ENCODE data around the gene SMYD3.
"Not testable (repeated sequence)": the region's sequence is repeated elsewhere in the genome, so short reads cannot be mapped to it uniquely, and the experiment has no call there.

SMYD3 gene

DNA sequence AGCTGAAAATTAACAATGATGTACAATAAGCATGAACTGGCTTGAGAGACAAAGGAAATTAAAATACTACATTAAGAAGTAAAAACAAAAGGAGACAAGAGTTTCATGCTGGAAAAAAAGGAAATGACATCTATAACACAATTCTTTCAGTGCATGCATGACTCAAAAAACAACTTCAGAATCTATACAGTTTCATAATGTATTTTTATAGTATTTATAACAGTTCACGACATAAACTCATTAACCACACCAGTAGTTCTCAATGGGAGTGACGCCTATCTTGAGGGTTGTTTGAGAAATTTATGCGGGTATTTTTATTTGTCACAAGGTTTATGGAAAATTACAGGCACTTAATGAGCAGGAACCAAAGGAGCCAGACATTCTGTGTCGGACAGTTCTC lies 168.5 kb downstream of the SMYD3 start:
- no peak for DNase-seq

DNA sequence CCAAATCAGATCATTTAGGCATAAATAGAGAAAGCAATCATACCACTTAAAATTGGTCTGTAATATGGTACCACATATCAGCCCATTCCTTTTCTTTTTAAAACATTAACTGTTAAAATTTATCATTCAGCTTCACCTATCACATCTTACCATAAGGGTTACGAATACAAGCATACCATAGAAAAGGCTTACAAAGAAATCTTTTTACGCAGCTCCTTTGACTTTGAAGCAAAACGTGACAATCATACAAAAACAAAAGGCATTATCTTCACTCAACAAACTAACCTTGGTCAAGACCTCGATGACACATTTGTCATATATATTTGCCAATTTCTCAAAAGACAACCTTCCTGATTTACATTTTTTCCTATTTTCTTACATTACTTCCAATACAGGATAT lies 169.0 kb downstream of the SMYD3 start:
- DNase-seq = no peak

DNA sequence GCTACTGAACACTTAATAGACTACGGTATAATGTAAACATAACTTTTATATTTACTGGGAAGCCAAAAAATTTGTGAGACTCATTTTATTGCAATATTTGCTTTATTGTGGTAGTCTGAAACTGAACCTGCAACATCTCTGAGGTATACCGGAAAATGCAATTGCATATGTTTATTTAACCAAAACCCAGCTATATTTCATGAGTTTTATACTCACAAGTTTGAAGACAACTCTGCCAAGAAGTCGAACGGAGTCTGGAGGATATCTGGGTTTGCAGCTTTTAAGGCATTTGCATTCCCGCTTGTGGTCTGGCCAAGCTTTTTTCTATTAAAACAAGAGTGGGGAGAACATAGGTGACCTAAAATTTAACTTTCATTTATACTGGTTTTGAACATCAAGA lies 171.9 kb downstream of the SMYD3 start:
- no peak for DNase-seq

DNA sequence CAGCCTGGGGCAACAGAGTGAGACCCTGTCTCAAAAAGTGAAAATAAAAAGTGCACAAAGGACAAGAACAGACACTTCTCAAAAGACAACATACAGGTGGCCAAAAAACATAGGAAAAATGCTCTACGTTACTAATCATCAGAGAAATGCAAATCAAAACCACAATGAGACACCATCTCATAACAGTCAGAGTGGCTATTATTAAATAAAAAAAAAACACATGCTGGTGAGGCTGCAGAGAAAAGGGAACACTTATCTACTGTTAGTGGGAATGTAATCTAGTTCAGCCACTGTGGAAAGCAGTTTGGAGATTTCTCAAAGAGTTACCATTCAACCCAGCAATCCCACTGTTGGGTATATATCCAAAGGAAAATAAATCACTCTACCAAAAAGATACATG lies 173.2 kb downstream of the SMYD3 start:
- no peak for DNase-seq

DNA sequence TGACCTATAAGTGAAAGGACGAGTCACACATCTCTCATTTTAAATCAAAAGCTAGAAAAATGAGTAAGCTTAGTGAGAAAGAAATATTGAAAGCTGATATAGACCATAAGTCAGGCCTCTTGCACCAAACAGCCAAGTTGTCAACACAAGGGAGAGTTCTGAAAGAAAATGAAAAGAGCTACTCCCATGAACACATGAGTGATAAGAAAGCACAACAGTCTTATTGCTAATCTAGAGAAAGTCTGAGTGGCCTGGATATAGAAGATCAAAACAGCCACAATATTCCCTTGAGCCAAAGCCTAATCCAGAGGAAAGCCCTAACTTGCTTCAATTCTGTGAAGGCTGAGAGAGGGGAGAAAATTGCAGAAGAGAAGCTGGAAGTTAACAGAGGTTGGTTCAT lies 175.0 kb downstream of the SMYD3 start:
- no peak for DNase-seq

DNA sequence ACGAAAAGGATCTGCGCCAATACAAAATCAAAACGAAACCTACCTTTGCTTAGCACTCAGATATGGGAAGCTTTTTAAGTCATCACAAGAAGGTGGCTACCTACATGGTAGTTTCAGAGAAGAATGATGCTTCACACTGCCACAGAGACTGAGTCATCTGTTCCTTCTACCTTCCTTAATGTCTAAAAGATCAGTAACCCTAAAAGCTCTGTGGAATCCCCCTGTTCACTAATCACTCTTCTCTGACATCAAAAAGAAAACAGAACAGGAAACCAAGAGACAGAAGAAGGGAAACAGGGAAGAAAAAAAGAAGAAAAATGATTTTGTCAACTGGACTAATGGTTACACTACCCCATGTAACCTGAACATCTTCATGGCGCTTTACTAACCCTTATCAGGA lies 177.2 kb downstream of the SMYD3 start:
- no peak for DNase-seq

DNA sequence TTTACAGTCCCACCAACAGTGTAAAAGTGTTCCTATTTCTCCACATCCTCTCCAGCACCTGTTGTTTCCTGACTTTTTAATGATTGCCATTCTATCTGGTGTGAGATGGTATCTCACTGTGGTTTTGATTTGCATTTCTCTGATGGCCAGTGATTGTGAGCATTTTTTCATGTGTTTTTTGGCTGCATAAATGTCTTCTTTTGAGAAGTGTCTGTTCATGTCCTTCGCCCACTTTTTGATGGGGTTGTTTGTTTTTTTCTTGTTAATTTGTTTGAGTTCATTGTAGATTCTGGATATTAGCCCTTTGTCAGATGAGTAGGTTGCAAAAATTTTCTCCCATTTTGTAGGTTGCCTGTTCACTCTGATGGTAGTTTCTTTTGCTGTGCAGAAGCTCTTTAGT lies 177.8 kb downstream of the SMYD3 start:
- not testable (repeated sequence) for DNase-seq

DNA sequence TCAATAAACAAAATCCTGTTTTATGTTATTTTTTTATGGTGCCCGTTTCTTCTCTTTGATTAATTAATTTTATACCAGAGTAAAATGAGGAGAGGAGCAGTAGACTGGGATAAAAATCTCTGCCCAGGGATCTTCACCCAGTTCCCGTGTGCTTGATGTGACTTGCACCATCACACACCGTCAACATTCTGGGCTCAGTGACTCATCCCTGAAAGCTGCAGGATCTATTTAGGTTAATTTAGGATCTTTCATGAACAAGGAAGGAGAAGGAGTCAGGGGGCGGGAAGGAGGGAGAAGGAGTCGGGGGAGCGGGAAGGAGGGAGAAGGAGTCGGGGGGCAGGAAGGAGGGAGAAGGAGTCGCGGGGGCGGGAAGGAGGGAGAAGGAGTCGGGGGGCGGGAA lies 182.4 kb downstream of the SMYD3 start:
- no peak for DNase-seq

DNA sequence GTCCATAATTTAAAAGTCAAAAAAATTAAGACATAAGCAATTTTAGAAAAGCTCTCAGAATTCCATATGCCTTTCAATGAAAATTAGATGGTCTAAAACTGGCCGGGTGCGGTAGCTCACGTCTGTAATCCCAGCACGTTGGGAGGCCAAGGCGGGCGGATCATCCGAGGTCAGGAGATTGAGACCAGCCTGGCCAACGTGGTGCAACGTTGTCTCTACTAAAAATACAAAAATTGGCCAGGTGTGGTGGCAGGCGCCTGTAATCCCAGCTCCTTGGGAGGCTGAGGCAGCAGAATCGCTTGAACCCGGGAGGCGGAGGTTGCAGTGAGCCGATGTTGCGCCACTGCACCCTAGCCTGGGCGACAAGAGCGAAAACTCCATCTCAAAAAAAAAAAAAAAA lies 183.0 kb downstream of the SMYD3 start:
- not testable (repeated sequence) for DNase-seq

DNA sequence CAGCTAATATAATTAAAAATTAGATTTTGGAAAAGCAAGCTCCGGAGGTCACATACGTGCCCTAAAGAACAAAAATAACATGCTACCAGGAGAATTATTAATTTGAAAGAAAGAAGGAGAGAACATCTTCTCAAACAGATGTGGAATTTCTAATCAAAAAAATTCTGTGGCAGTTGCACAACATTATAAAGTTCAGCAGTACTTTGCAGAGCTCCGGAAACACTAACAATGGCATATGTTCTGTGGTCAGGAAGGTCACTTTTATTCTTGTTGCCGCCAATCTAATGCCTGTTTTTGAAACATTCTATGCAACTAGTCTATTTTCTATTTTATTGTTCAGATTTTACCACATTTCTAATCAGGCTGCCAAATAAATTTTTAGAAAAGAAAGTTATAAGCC lies 186.8 kb downstream of the SMYD3 start:
- DNase-seq = no peak

DNA sequence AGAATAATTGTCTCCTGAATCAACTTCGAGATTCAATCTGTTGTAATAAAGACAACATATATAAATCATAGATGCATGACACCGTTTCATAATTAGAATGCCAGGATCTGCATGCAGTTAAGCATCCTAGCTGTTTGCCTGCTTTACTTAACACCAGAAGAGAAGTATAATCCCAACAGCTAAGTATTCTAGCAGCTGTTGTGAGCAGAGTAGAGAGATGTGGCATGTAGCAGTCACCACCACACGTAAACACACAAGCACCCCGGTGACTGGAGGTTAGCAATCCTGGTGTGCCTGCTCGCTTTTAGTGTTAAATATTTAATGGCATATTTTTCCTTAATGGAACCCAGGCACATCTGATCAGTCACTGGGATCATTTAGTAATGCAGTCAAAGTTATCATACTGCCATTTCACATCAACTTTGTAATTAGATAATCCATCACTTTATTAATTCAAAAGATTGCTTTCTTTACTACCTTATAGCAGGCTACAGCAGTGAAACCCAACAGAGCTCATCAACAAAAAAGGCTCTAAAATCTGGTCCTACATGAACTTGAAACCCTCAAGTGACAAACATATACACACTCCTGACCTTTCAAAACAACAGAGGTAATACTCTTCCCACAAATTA lies 187.9 kb downstream of the SMYD3 start:
- DNase-seq = no peak

DNA sequence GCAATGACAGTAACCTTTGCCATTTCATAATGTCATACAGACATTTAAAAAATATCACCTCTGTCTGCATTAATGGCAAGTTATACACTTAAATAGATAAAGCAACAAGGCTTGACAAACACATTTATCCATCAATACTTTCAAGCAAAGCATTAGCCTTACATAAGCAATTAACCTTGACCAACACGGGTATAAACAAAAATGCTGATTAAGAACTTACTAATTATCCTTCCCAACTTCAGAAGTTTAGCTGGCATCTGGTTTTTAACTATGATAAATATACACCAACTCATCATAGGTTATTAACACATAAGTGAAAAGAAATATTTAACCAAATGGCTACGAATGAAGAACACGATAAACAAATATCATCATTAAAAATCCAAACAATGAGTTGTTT lies 188.5 kb downstream of the SMYD3 start:
- DNase-seq = no peak

DNA sequence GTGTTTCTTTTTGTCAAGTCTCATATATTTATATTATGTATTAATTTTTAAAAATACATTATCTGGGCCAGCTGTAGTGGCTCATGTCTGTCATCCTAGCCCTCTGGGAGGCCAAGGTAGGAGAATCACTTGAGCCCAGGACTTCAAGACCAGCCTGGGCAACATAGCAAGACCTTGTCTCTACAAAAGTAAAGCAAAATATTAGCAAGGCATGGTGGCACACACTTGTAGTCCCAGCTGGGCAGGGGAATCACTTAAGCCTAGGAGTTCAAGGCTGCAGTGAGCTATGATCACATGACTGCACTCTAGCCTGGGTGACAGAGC lies 189.1 kb downstream of the SMYD3 start:
- DNase-seq = no peak

DNA sequence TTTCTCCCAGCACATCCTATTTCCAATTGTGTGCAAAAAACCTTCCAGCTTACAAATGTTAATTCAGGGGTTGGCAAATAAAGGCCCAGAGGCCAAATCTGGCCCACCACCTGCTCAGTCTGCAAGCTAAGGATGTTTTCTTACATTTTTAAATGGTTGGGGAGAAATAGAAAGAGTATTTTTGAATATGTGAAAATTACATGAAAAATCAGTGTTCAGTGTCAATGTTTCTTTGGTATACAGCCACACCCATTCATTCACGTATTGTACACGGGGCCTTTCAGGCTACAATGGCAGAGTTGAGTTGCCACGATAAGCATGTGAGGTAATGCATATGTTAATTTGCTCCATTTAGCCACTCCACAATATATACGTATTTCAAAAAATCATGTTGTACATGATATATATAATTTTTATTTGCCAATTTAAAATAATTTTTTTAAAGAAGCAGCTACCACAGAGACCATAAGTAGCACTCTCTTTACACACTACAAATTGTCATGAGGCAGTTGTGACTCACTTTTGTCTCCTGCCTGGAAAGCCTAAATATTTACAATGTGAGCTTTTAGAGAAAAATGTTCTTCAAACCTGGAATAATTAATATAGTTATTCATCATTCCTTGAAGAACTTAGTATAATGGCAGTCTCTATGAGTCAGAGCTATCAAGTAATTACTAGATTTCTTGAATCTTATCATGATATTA lies 189.6 kb downstream of the SMYD3 start:
- DNase-seq = no peak

DNA sequence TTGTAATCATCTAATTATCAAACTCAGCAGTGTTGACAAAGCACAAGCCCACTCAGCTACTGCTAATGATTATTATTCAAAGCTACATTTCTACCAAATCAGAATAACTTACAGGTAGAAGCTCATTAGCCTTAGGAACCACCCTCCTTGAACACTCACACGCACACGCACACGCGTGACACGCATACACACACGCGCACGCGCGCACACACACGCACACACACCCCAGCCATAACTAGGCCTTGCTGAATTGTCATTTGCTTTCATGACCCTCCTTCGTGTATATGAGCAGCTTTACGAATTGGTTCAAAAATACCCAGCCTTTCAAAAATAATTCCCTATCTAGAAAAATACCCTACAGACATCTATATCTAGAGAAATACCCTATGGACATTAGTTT lies 195.6 kb downstream of the SMYD3 start:
- DNase-seq = no peak

DNA sequence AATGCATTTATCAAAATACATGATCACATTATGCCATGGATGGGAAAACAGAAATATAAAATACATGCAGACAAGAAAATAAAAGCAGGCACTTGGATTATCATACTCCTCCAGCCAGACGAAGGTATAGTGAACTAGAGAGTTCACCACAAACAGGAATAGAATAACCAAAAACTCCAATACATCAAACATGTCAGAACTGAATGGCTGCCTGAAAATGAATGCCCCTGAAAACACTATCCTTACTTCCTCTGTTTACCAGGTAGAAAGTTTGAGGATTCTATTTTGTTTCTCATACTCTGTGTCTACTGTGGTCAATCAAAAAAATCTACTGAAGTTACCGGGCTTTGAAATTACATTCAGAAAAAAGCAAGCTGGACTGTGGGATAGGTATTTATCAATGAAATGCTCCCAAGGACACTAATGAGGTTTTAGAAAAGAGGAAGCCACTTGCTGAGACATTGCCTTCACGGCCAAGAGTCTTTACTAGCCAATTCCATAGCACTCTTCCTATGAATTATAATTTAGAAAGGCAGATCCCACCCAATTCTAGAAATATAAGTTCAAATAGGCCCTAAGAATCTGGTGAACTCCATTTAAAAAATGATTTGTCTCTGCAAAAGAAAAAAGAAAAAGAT lies 197.7 kb downstream of the SMYD3 start:
- DNase-seq = no peak

DNA sequence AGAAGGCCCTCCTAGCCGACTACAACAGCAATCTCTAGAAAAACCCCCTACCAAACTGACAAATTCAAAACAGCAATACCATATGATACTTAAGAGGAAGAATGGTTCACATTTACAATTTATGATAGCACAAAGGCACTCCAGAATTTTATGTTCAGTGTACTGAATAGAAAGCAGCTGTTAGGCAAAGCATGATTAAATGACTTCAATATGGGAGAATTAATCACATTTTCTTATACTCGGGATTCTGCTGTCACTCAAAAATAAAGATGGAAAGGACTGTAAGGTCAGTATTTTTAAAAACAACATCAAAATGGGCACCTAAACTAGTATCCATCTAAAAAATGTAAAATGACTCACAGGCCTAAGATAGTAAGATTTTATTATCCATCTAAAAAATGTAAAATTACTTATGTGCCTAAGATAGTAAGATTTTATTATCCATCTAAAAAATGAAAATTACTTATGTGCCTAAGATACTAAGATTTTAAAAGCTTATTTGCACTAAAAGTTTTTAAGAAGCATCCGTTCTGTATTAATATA lies 198.5 kb downstream of the SMYD3 start:
- no peak for DNase-seq

DNA sequence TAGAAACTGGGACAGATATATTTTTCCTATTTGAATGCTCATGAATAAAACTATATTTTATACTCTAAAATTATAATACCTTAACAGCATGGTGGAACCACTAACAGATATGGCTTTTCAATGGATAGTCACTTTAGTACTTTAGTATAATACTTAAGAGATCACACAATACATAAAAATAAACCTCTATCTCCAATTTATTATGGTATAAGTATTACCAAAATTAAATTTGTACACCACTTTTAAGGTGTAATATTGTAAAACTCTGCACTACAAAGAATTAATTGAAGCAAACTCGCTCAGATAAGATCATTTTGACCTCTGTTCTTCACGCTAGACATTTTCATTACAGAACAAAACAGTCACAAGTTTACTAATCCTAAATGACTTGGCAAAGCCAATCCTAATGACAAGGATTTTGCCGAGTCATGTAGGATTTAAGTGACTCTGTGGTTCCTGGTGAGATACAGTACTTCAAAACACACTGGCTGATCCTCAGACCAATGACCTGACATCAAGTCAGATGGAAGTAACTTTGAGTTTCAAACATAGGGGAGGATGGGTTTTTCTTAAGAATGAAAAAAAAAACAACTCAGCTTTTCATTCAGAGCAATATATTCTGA lies 200.6 kb downstream of the SMYD3 start:
- no peak for DNase-seq

DNA sequence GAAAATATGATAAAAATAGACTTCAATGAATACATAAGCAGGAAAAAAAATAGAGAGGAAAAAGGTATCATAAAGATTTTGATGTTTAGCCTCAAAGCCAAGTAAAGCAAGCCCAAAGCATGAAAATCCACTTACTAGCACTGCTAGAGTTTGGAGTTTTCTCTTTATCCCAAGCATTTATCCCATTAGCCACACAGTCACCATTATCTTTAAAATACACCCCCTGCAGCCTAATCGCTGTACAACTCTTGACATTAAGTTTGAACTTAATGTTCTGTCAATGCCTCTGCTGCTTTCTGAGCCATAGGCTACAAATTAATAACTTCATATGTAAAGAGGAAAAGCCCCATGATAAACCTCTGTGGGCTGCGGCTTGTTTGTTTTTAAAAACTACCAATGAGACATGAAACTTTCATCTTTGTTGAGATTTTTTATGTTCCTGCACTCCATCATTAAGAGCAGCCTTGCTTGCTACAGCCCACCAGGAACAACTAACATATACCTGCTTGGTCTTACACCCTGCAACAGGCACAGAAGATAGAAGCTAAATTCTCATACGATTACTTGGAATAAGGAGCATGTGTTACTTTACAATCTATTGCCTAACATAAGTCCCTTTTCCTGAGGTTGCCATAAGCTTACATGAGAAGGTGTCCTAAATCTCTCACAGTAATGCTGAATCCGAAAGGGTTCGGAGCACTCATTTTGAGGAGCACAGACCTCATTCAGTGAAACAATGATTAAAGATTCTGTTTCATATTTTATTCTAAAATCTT lies 202.4 kb downstream of the SMYD3 start:
- DNase-seq = no peak

DNA sequence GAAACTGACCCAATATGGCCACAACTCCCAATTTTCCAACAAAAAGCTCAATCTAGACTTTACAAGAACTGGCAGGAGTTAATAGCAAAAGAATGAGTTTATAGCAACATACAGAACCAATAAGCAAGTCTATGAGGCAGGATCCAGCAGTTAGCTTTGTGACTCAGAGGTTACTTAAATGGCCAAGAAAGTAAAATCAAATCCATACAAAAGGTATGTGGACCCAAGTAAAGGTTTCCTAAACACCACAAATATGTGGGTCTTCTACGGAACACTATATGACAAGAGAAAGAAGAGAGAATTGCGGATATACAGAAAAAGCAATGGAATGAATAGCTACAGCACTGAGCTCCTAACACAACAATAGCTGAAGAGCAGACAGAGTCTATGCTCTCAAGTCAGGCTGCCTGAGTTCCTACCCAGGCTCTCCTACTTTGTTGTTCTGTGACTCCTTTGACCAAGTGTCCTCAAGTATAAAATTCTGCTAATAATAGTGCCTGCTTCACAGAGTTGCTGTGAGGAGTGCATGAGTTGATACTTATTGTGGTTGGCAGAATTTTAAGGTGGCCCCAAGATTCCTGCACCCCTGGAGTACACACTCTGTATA lies 204.3 kb downstream of the SMYD3 start:
- DNase-seq = no peak

DNA sequence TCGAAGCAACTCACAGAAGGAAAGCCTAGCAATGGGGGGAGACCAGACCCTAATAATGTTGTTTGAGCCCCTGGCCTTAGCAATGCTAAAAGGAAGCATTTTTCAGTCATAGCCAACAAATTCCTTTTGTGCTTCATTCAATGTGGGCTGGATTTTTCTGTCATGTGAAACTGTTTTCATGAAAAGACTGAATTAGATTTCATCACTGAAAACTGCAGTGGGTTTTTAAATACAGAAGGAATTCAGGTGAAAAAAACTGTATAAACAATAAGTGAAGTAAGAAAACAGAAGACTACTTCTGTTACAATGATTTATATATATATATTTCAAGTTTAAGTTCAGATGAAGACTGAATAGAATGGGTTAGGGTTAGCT lies 204.8 kb downstream of the SMYD3 start:
- DNase-seq = no peak

DNA sequence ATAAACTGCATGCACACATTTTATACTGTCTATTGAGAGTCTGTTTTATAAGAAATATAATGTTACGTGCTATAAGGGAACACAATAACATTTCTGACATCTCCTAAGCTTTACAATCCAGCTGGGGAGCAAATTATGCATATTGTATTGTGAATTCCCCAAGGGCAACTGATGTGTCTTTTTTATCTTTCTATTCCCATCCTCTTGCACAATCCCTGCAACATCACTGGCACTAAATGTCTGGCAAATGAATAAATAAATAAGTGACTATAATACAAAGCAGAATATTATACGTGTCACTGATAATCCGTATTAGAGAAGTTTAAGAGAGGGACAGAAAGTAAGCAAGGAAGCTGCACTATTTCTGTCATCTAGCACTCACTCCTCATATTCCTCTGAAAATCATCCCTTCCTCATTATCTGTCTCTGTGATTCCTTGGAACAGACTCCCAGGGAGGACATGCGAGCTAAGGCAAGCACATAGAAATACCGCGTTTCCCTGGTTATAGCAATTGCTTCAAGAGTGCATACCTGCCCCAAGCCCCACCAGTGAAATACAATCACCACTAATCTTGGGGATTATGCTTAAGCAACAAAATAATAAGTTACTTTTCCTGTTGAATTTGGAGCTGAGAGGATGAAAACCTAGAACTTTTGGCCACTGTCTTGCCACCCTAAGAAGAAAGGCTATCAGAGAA lies 205.4 kb downstream of the SMYD3 start:
- DNase-seq = no peak

Data from activated CD4-positive, alpha-beta T cell treated with anti-CD3 and anti-CD28 coated beads, Interleukin-2, amount 50 U/mL, for 1 hour (primary cell).